ENCODE data around the gene GSTM2. TPM values are rescaled to one million over a fixed set of nuclear protein-coding genes. Genes with fewer than 3 reads are reported as not detected.

The GSTM2 gene
- total RNA-seq, 1 experiment from 2014 or later, result 18.4 TPM

GRCh38 chr1:109712321-109712864, 44.5 kb downstream of the GSTM2 start:
- no peak for DNase-seq (ENCODE audit: low read depth)

DNA sequence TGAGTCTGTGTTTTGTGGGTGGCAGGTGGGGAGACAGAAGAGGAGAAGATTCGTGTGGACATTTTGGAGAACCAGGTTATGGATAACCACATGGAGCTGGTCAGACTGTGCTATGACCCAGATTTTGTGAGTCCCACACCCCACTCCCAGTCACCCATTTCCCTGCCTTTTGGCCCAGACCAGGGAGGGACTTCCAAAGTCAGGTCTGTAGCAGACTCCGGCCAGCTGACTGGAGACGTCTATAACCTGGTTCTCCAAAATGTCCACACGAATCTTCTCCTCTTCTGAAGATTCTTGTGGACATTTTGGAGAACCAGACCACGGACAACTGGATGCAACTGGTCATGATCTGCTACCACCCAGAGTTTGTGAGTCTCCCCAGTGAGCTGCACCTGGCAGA, 45.8 kb downstream of the GSTM2 start:
- no peak for DNase-seq (ENCODE audit: low read depth)

DNA sequence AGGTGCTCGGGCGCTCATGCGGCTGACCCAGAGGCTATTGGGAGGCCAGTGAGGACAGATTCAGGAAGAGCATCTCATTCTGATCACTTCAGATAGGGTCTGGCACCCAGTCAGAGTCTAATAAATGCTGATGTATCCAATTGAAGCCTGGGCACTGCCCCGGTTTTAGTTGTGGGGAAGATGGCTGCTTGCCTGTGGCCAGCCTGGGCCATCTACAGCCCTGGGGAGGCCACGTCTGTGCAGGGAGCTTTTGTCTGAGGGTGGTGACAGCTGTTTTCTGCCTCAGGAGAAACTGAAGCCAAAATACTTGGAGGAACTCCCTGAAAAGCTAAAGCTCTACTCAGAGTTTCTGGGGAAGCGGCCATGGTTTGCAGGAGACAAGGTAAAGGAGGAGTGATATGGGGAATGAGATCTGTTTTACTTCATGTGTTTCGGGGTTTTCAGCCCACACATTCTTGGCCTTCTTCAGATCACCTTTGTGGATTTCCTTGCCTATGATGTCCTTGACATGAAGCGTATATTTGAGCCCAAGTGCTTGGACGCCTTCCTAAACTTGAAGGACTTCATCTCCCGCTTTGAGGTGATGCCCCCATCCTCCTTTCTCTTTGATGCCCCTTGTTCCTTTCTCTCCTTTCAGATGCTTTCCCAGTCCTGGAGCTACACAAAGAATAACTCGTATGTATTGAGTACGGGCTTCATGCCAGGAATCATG, 47.0 kb downstream of the GSTM2 start:
- no peak for DNase-seq (ENCODE audit: low read depth)

DNA sequence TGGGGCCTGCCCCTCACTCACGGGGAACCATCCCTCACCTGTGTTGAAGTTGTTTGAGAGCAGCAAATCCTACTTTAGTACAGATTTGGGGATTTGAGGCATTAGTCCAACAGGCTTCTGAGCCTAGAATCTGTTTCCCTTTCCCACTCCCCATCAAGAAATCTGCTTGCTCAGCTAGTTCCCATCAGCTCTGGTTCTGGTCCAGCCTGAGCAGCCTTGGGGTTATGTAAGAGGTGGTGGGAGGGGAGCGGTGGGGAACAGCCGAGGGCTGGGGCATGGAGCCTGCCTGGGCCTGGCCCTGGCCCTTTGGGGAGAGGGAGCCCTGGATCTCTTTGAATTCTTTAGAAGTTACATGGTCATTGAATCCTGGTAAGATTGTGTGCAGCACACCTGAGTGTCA, 48.3 kb downstream of the GSTM2 start:
- DNase-seq (ENCODE audit: low read depth), result no peak

DNA sequence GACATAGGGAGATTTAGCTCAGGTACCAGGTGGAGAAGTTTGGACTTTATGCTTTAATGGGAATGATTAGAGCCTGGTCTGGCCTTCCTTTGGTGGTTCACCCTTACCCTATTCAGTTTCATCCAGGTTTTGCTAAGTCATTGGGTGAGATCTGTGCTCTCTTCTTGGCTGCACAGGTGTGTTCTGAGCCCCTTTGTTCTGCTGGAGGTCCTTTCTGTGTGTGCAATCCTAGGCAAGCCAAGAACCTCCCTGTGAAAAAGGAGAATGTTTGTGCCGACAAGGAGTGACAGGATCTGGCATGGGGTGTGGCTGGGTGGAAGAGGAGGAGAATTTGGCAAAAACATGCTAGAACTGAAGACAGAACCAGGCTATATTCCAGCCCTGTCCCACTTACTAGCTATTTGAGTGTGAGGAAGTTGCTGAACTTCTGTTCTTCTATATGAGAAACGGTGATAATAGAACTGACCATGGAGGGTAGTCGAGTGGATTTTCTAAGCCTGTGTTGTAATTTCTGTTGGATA, 48.8 kb downstream of the GSTM2 start:
- no peak for DNase-seq (ENCODE audit: low read depth)

GRCh38 chr1:109717729-109718128, 49.9 kb downstream of the GSTM2 start:
- no peak for DNase-seq (ENCODE audit: low read depth)

DNA sequence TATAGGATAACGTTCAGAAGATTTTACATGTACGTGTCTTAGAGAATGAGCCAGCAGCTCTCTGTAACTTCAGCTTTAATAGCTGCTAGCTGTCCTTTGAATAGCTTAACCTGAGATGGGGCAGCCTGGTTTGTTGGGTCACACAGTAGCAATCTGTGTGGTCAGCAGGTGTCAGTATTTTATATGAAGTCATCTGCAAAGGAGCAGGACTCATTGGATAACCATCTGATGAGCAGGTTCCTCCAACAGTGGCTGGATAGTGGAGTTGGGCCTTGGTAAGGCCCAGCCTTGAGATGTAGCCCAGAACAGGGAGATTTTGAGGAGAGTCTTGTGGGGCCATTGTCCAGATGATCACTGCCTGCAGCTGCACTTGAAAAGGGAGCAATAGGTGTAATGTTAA, 50.6 kb downstream of the GSTM2 start:
- peak; percentile 20 for DNase-seq (ENCODE audit: low read depth)

GRCh38 chr1:109719337-109719837, 51.5 kb downstream of the GSTM2 start:
- peak; percentile 62 for DNase-seq (ENCODE audit: low read depth)

GRCh38 chr1:109721042-109721441, 53.2 kb downstream of the GSTM2 start:
- DNase-seq (ENCODE audit: low read depth), result no peak

DNA sequence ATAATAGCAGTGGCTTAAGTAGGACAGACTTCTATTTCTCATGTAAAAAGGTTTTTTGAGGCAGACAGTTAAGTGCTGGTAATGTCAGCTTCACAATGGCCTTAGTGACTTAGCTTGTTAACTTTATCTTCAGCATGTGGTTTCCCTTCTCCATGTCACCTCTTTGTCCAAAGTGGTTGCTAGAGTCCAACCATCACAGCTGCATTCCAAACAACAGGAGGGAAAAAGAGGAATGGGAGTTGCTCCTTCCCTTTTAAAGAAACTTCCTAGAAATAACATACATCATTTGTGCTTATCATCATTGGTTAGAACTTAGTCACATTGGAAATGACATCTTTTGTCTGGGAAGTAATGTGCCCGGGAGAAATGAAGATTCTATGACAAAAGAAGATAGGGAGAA, 54.1 kb downstream of the GSTM2 start:
- no peak for DNase-seq (ENCODE audit: low read depth)

DNA sequence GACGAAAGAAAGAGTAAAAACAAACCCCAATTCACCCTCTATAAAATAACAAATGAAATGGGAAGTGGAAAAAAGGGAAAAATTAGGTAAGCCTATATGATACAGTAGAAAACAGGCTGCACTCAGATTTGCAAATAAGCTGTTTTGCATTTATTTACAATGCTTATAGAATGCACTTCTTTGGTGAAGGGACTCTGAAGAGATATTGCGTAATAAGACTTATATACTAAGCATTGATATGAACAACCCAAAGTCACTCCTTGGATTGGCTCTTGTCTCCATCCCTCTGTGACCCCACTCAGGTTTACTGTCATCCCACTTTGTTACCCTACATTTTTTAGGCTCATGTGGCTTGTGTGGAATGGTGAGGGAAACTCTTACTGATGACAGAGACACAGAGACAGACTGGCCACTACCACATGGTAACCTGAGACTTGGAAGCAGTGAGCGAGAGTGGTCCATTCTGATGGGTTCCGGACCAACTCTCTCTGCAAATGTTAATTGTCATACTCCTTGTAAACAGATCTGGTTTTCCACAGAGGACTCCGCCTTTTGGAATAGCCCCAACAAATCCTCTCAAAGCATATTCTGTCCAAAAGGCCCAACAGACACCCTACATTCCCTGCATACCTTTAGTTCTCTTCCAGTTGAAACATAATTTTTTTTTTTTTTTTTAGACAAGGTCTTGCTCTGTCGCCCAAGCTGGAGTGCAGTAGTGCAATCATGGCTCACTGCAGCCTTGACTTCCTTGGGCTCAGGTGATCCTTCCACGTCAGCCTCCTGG, 55.2 kb downstream of the GSTM2 start:
- DNase-seq (ENCODE audit: low read depth), result no peak

Other genes starting within 250 kb of the GSTM2 start
- gene PSMA5, start 241.6 kb upstream of the GSTM2 start, total RNA-seq (2014; rRNA removed), result 46.8 and 47.8 TPM in 2 replicates
- 0.06 and 0.34 TPM in 2 replicates for gene SYPL2, start 201.5 kb upstream of the GSTM2 start, total RNA-seq (2014; rRNA removed)
- gene ATXN7L2, start 184.2 kb upstream of the GSTM2 start, total RNA-seq (2014; rRNA removed), result 6.2 and 6.4 TPM in 2 replicates
- gene CYB561D1, start 174.0 kb upstream of the GSTM2 start, total RNA-seq (2014; rRNA removed), result 5.6 and 10.1 TPM in 2 replicates
- 0.13 and 0.29 TPM in 2 replicates for gene AMIGO1, start 158.3 kb upstream of the GSTM2 start, total RNA-seq (2014; rRNA removed)
- not detected in 2 replicates for gene GPR61, start 128.2 kb upstream of the GSTM2 start, total RNA-seq (2014; rRNA removed)
- 10.6 and 10.8 TPM in 2 replicates for gene GNAI3, start 119.4 kb upstream of the GSTM2 start, total RNA-seq (2014; rRNA removed)
- gene GNAT2, start 48.4 kb upstream of the GSTM2 start, total RNA-seq (2014; rRNA removed), result not detected in 2 replicates
- gene AMPD2, start 48.2 kb upstream of the GSTM2 start, total RNA-seq (2014; rRNA removed), result 44.0 and 60.0 TPM in 2 replicates
- 4.2 and 10.5 TPM in 2 replicates for gene GSTM4, start 12.0 kb upstream of the GSTM2 start, total RNA-seq (2014; rRNA removed)
- gene GSTM1, start 19.8 kb downstream of the GSTM2 start, total RNA-seq (2014; rRNA removed), result 1.1 and 1.2 TPM in 2 replicates
- not detected in 2 replicates for gene GSTM5, start 44.2 kb downstream of the GSTM2 start, total RNA-seq (2014; rRNA removed)
- gene GSTM3, start 73.0 kb downstream of the GSTM2 start, total RNA-seq (2014; rRNA removed), result 13.2 and 16.3 TPM in 2 replicates
- gene EPS8L3, start 95.9 kb downstream of the GSTM2 start, total RNA-seq (2014; rRNA removed), result not detected in 2 replicates
- gene CSF1, start 242.8 kb downstream of the GSTM2 start, total RNA-seq (2014; rRNA removed), result 42.4 and 52.8 TPM in 2 replicates

Data from LHCN-M2 (cell line).